Cardiac fibroblast (primary cell): ENCODE results near the gene SPAG6.

Experiments
- DNase-seq, 2 donors: peaks; one replicate each; pipeline versions ENCODE4 v3.0.0 to v3.0.0-alpha.2; 2010; ENCODE audit warnings: low read depth in 2 of 2
- H3K4me3 ChIP-seq, 2 donors: replicated peaks in 1 of 2; 1 replicate in 1 of 2; 2 replicates in 1 of 2; pipeline ENCODE4 v1.5.1; 2011; ENCODE audit warnings: low read depth in 2 of 2, low read length in 2 of 2, mild to moderate bottlenecking in 2 of 2, moderate library complexity in 1 of 2
- CTCF ChIP-seq: IDR thresholded peaks from one replicate; pipeline ENCODE4 v1.5.1; 2011; ENCODE audit warnings: low read depth, mild to moderate bottlenecking, low read length, inconsistent platforms

SPAG6 gene

GRCh38 chr10:22338185-22338900 is 7.0 kb upstream of the SPAG6 start:
- no peak for DNase-seq
- no peak overlapping the region for H3K4me3 ChIP-seq
- TF ChIP-seq CTCF: no peak

DNA sequence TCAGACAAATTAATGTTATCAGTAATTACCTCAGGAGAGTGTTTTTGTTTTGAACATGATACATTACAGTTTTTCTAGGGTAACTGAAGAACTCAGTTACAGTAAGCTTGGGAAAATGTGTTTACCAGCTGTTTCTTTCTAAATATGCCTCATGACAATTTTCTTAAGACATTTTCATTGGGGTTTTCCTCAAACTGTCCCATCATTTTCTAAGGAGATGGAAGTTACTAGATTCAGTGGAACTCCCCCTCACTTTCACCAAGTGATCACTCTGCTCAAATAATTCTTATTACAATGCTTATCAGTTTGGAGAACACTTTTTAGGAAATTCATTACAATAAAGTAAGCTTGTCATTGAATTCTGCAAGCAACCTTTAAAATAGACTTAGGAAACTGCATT is 6.4 kb upstream of the SPAG6 start:
- H3K4me3 ChIP-seq: no peak overlapping the region
- TF ChIP-seq CTCF: no peak
- no peak for DNase-seq

DNA sequence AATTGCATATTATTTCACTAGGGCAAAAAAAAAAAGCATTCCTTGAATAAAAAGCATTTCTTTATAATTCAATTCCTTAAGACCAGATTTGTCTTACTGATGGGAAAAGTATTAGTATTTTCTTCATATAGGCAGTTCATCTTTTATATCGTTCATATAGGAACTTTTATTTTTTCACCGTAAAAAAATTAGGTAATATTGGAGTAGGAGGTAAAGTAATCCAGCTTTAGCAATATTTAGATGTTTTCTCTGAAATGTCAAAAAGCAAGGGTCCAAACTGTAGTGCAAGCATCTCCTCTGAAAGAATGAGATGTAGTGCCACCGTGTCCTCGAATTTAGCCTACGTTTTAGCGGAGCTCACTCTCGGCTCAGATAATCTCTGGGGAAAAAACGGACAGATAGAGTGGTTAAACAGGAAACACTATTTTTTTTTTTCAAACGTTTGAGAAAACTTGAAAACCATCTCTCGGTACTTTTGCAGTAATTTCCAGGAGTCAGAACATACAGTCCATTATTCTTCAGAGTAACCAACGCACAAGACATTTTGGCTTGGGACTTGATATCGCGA is 5.5 kb upstream of the SPAG6 start:
- peak overlapping the region; percentile 67 to 68 for H3K4me3 ChIP-seq
- DNase-seq: no peak
- TF ChIP-seq CTCF: no peak

DNA sequence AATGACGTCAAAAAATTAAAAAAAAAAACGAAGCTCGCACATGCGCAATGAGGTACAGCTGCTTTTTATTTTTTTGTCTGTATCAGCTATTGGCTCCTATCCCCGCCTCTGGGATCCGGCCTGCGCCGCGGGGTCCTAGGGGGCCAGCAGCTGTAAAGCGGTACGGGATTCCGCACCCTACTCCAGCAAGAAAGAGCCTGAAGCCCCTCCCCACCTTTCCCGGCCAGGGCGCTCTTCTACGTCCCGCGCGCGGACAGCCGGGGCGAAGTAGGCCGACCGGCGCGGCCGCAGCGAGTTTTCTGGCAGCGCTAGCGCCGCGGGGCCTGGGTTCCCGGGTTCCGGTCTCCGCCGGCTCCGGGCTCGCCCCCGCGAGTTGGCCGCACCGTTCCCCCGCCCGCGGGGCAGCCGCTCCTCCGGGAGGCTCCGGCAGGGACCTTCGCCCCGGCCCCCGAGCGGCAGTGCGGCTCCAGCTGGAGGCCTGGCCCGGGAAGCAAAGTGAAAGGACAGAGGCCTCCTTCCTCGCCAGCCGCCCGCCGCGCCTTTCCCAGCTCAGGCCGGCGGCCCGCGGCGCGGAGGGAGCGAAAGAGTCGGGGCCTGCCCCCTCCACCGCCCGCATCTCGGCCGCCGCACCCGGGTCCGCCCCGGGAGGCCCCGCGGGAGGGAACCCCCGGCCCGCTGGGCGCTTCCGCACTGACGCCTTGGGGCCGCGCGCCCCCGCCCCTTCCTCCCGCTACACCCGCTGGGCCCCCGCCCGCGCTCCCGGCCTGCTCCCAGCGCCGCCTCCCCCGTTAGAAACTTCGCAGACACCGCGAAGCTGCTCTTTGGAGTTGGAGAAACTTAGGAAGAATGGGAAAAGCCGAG is 4.7 kb upstream of the SPAG6 start:
- DNase-seq: peak; percentile 92 to 93
- H3K4me3 ChIP-seq: peak overlapping the region; percentile 67 to 68
- TF ChIP-seq CTCF: no peak

- H3K4me3 ChIP-seq: peak overlapping the region; percentile 67 to 68
- peak; percentile 40 to 42 for DNase-seq
- TF ChIP-seq CTCF: no peak
Observed at GRCh38 chr10:22341190-22341925, 3.9 kb upstream of the SPAG6 start.

- no peak for DNase-seq
- H3K4me3 ChIP-seq: no peak overlapping the region
- no peak for TF ChIP-seq CTCF
Observed at GRCh38 chr10:22341926-22342196, 3.4 kb upstream of the SPAG6 start.
